HUES6 (cell line): ENCODE measurements around the gene LETM1.
A peak's percentile ranks its signal among the peaks of the same experiment; 100 is the strongest.

ENCODE experiments used
- H3K27ac ChIP-seq: 2 replicates; pipeline ENCODE4 v1.7.0; 2013; ENCODE audit warnings: low read depth, mild to moderate bottlenecking, low read length, inconsistent platforms
- H3K27me3 ChIP-seq: 2 replicates; pipeline ENCODE4 v1.6.1; 2013; ENCODE audit warnings: low read length; ENCODE audit not compliant: control insufficient read depth, insufficient read depth
- H3K36me3 ChIP-seq: 2 replicates; pipeline ENCODE4 v1.6.1; 2013; ENCODE audit warnings: low read length; ENCODE audit not compliant: control insufficient read depth, insufficient read depth
- H3K4me1 ChIP-seq: 2 replicates; pipeline ENCODE4 v1.6.1; 2013; ENCODE audit warnings: low read length; ENCODE audit not compliant: control insufficient read depth, insufficient read depth
- H3K4me3 ChIP-seq: 2 replicates; pipeline ENCODE4 v1.5.1; 2013; ENCODE audit warnings: low read depth, low read length
- H3K9ac ChIP-seq: one replicate; pipeline ENCODE4 v1.6.1; 2013; ENCODE audit warnings: mild to moderate bottlenecking, low read length
- H3K9me3 ChIP-seq: 2 replicates; pipeline ENCODE4 v1.6.1; 2013; ENCODE audit warnings: low read depth, low read length; ENCODE audit not compliant: control insufficient read depth, insufficient read depth

The LETM1 gene

GRCh38 chr4:1792158-1792831, 63.7 kb downstream of the LETM1 start:
- Histone ChIP-seq H3K9ac (peak overlapping the region; percentile 44), H3K27ac (no peak overlapping the region), H3K4me3 (peak overlapping the region; percentile 51), H3K27me3 (peaks cover 46% of the 10 kb centered on the region), H3K4me1 (peaks cover 23% of the 10 kb centered on the region), H3K9me3 (no peaks in the 10 kb centered on the region), H3K36me3 (no peaks in the 10 kb centered on the region; the same call in 1 of the 2 replicates)

- H3K36me3 ChIP-seq = no peaks in the 10 kb centered on the region
- H3K4me3 ChIP-seq = no peak overlapping the region
- H3K9ac ChIP-seq = no peak overlapping the region
- peaks cover 40% of the 10 kb centered on the region for H3K27me3 ChIP-seq
- no peak overlapping the region for H3K27ac ChIP-seq
- no peaks in the 10 kb centered on the region for H3K9me3 ChIP-seq
- peaks cover 16% of the 10 kb centered on the region; the same call in 1 of the 2 replicates for H3K4me1 ChIP-seq
Observed at GRCh38 chr4:1790005-1790404, 66.0 kb downstream of the LETM1 start.

- H3K9ac ChIP-seq = no peak overlapping the region
- no peak overlapping the region for H3K27ac ChIP-seq
- no peaks in the 10 kb centered on the region for H3K36me3 ChIP-seq
- no peak overlapping the region for H3K4me3 ChIP-seq
- H3K9me3 ChIP-seq = no peaks in the 10 kb centered on the region
- peaks cover 18% of the 10 kb centered on the region; the same call in 1 of the 2 replicates for H3K4me1 ChIP-seq
- H3K27me3 ChIP-seq = peaks cover 38% of the 10 kb centered on the region
Observed at GRCh38 chr4:1789552-1789951, 66.4 kb downstream of the LETM1 start.

- Histone ChIP-seq H3K27ac (no peak overlapping the region), H3K36me3 (no peaks in the 10 kb centered on the region), H3K9me3 (no peaks in the 10 kb centered on the region), H3K4me1 (peaks cover 18% of the 10 kb centered on the region; the same call in 1 of the 2 replicates), H3K9ac (no peak overlapping the region), H3K4me3 (no peak overlapping the region), H3K27me3 (peaks cover 29% of the 10 kb centered on the region)
Observed at GRCh38 chr4:1788254-1788973, 67.5 kb downstream of the LETM1 start.

- H3K4me1 ChIP-seq = peaks cover 21% of the 10 kb centered on the region; the same call in 1 of the 2 replicates
- no peak overlapping the region for H3K4me3 ChIP-seq
- no peak overlapping the region for H3K27ac ChIP-seq
- H3K9me3 ChIP-seq = no peaks in the 10 kb centered on the region
- peaks cover 26% of the 10 kb centered on the region for H3K27me3 ChIP-seq
- H3K9ac ChIP-seq = no peak overlapping the region
- no peaks in the 10 kb centered on the region for H3K36me3 ChIP-seq
Observed at GRCh38 chr4:1787411-1788077, 68.4 kb downstream of the LETM1 start.

GRCh38 chr4:1786544-1787362, 69.2 kb downstream of the LETM1 start:
- Histone ChIP-seq H3K27me3 (peaks cover 18% of the 10 kb centered on the region), H3K36me3 (no peaks in the 10 kb centered on the region)

GRCh38 chr4:1785592-1785991, 70.4 kb downstream of the LETM1 start:
- H3K36me3 ChIP-seq = no peaks in the 10 kb centered on the region
- H3K4me3 ChIP-seq = no peak overlapping the region
- H3K27me3 ChIP-seq = peaks cover 7% of the 10 kb centered on the region; the same call in 1 of the 2 replicates
- peaks cover 17% of the 10 kb centered on the region; the same call in 1 of the 2 replicates for H3K4me1 ChIP-seq
- no peak overlapping the region for H3K9ac ChIP-seq
- H3K27ac ChIP-seq = no peak overlapping the region
- H3K9me3 ChIP-seq = no peaks in the 10 kb centered on the region

More at GRCh38 chr4:1786544-1787362, 69.2 kb downstream of the LETM1 start:
- Histone ChIP-seq H3K9me3 (no peaks in the 10 kb centered on the region), H3K9ac (no peak overlapping the region), H3K27ac (no peak overlapping the region), H3K4me3 (no peak overlapping the region), H3K4me1 (peaks cover 17% of the 10 kb centered on the region; the same call in 1 of the 2 replicates)

GRCh38 chr4:1784789-1785591, 71.0 kb downstream of the LETM1 start:
- H3K27me3 ChIP-seq = peaks cover 1% of the 10 kb centered on the region; the same call in 1 of the 2 replicates

GRCh38 chr4:1784395-1784788, 71.6 kb downstream of the LETM1 start:
- H3K9me3 ChIP-seq = no peaks in the 10 kb centered on the region
- H3K4me3 ChIP-seq = no peak overlapping the region
- H3K27me3 ChIP-seq = no peaks in the 10 kb centered on the region
- H3K9ac ChIP-seq = no peak overlapping the region
- H3K4me1 ChIP-seq = peaks cover 26% of the 10 kb centered on the region
- no peaks in the 10 kb centered on the region for H3K36me3 ChIP-seq
- no peak overlapping the region for H3K27ac ChIP-seq

More at GRCh38 chr4:1784789-1785591, 71.0 kb downstream of the LETM1 start:
- Histone ChIP-seq H3K9ac (no peak overlapping the region), H3K4me3 (no peak overlapping the region), H3K27ac (no peak overlapping the region), H3K36me3 (no peaks in the 10 kb centered on the region), H3K9me3 (no peaks in the 10 kb centered on the region), H3K4me1 (peaks cover 20% of the 10 kb centered on the region)

GRCh38 chr4:1783970-1784369, 72.0 kb downstream of the LETM1 start:
- no peak overlapping the region for H3K9ac ChIP-seq
- H3K27ac ChIP-seq = no peak overlapping the region
- H3K27me3 ChIP-seq = no peaks in the 10 kb centered on the region
- H3K4me3 ChIP-seq = no peak overlapping the region
- H3K36me3 ChIP-seq = no peaks in the 10 kb centered on the region
- H3K4me1 ChIP-seq = peaks cover 29% of the 10 kb centered on the region
- no peaks in the 10 kb centered on the region for H3K9me3 ChIP-seq
